ENCODE measurements around the gene MAP4K3. TPM values are rescaled to one million over a fixed set of nuclear protein-coding genes. Genes with fewer than 3 reads are reported as not detected.

Gene MAP4K3
- total RNA-seq, 1 donor from 2014 or later: 63.6 TPM

DNA sequence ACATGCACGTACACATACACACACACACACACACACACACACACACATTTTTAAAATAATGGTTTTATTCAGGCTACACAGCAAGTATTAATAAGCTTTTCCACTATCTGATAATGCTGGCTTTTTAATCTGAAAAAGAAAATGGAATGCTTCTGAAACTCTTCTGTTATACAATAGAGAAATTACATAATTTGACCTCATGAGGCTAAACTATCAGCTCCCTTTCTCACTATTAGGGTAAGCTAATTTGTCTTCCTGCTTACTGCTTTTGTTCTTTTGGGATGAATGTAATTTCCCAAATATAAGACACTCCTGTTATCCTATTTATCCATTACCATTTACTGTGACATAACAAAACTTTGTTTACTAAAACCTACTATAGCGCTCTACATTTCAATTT, 41.8 kb downstream of the MAP4K3 start:
- H3K36me3 Mint-ChIP-seq (ENCODE audit: insufficient read depth): peaks cover 2% of the 10 kb centered on the region
- no peak overlapping the region for H3K4me3 Mint-ChIP-seq (ENCODE audit: low read depth)
- peaks cover 18% of the 10 kb centered on the region for H3K4me1 Mint-ChIP-seq (ENCODE audit: low read depth)
- DNase-seq (ENCODE audit: low spot score, unreplicated experiment): no peak
- no peak overlapping the region for H3K27ac Mint-ChIP-seq
- H3K27me3 Mint-ChIP-seq: no peaks in the 10 kb centered on the region
- no peak for TF ChIP-seq CTCF (IDR thresholded peaks at IDR 0.05; ENCODE audit: unreplicated experiment)
- H3K9me3 Mint-ChIP-seq (ENCODE audit: low read depth): no peaks in the 10 kb centered on the region

DNA sequence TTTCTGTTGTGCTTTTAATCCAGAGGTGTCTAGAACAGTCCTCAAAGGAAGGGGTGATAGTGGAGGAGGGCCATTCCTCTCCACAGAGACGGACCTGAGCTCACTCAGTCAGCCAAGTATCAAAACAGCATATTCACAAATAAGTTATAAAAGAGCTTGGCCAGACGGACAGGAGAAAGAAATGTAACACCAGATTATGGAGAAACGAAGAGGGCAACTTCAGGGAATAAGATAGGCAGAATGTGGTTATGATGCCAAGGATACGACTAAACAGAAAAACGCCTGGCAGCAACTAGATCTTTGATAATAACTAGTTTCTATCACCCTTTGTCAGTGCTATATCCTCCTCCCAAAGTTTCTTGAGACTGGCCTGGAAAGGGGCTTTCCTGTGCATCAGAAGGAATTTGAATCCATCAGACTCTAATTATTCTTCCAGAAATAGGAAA, 42.5 kb downstream of the MAP4K3 start:
- Mint-ChIP-seq H3K4me3 (ENCODE audit: low read depth) (no peak overlapping the region), H3K27me3 (no peaks in the 10 kb centered on the region), H3K36me3 (ENCODE audit: insufficient read depth) (peaks cover 2% of the 10 kb centered on the region), H3K4me1 (ENCODE audit: low read depth) (peaks cover 15% of the 10 kb centered on the region), H3K27ac (no peak overlapping the region), H3K9me3 (ENCODE audit: low read depth) (no peaks in the 10 kb centered on the region)
- TF ChIP-seq CTCF (IDR thresholded peaks at IDR 0.05; ENCODE audit: unreplicated experiment): no peak
- DNase-seq (ENCODE audit: low spot score, unreplicated experiment): no peak

DNA sequence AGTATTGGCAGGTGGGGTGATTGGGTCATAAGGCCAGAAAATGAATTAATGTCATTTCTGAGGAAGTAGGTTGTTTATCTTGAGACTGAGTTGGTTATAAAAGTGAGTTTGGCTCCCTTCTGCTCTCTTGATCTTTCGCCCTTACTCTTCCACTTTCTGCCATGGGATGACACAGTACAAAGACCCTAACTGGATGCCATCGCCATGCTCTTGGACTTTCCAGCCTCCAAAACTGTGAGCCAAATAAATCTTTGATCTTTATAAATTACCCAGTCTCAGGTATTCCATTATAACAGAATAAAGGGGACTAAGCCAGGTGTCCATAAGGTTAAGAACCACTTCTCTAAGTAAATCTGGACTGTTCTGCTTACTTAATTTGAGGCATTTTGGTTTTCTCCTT, 44.4 kb downstream of the MAP4K3 start:
- H3K27me3 Mint-ChIP-seq: no peaks in the 10 kb centered on the region
- DNase-seq (ENCODE audit: low spot score, unreplicated experiment): no peak
- no peak overlapping the region for H3K4me3 Mint-ChIP-seq (ENCODE audit: low read depth)

DNA sequence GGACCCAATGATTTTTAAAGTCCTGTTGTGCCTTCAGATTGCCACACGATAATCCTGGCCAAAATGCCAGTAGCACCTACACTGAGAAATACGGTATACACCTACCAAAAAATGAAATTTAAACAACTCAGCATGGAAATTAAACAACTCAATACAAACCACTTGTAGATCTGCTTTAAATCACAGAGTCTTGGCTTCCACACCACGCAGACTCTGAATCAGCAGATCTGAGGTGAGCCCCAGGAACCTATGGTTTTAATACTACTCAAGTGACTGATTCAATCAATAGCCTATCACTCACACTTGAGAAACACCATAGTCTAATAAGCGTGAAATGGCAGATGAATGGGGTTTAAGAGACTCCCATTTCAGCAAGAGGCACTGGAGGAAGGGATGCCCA, 46.9 kb downstream of the MAP4K3 start:
- no peak for TF ChIP-seq CTCF (IDR thresholded peaks at IDR 0.05; ENCODE audit: unreplicated experiment)
- Mint-ChIP-seq H3K9me3 (ENCODE audit: low read depth) (peaks cover 4% of the 10 kb centered on the region), H3K27ac (no peak overlapping the region), H3K27me3 (no peaks in the 10 kb centered on the region), H3K36me3 (ENCODE audit: insufficient read depth) (peaks cover 6% of the 10 kb centered on the region), H3K4me1 (ENCODE audit: low read depth) (peaks cover 20% of the 10 kb centered on the region), H3K4me3 (ENCODE audit: low read depth) (no peak overlapping the region)
- DNase-seq (ENCODE audit: low spot score, unreplicated experiment): no peak

More for the DNA sequence above, 44.4 kb downstream of the MAP4K3 start:
- Mint-ChIP-seq H3K9me3 (ENCODE audit: low read depth) (no peaks in the 10 kb centered on the region), H3K36me3 (ENCODE audit: insufficient read depth) (peaks cover 2% of the 10 kb centered on the region), H3K4me1 (ENCODE audit: low read depth) (peaks cover 17% of the 10 kb centered on the region), H3K27ac (no peak overlapping the region)
- TF ChIP-seq CTCF (IDR thresholded peaks at IDR 0.05; ENCODE audit: unreplicated experiment): no peak

DNA sequence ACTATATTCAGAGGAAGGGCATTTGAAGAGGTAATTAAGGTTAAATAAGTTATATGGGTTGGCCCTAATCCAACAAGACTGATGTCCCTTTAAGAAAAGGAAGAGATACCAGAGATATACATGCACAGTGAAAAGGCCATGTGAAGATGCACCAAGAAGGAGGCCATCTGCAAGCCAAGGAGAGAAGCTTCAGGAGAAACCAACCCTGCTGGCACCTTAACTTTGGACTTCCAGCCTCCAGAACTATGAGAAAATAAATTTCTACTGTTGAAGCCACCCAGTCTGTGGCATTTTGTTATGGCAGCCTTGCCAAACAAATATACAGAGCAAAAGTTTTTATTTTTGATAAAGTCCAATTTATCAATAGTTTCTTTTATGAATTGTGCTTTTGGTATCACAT, 51.0 kb downstream of the MAP4K3 start:
- H3K36me3 Mint-ChIP-seq (ENCODE audit: insufficient read depth): peaks cover 8% of the 10 kb centered on the region
- no peak overlapping the region for H3K4me3 Mint-ChIP-seq (ENCODE audit: low read depth)
- TF ChIP-seq CTCF (IDR thresholded peaks at IDR 0.05; ENCODE audit: unreplicated experiment): no peak
- no peak for DNase-seq (ENCODE audit: low spot score, unreplicated experiment)
- H3K27me3 Mint-ChIP-seq: no peaks in the 10 kb centered on the region
- peaks cover 22% of the 10 kb centered on the region for H3K4me1 Mint-ChIP-seq (ENCODE audit: low read depth)
- no peak overlapping the region for H3K27ac Mint-ChIP-seq
- peaks cover 9% of the 10 kb centered on the region for H3K9me3 Mint-ChIP-seq (ENCODE audit: low read depth)

Measured in progenitor cell of endocrine pancreas (in vitro differentiated cells).